ENCODE results near the gene RHOB.

- TF ChIP-seq POLR2AphosphoS5 (IDR thresholded peaks at IDR 0.05) (no peak), CTCF (IDR thresholded peaks at IDR 0.05) (no peak), POLR2A (IDR thresholded peaks at IDR 0.05) (no peak)
Observed at GRCh38 chr2:20488782-20489181, 41.9 kb downstream of the RHOB start.

Measured in prostate gland (tissue), 2 donors.